Measurements from ENCODE around the gene SMIM28. TPM values are rescaled to one million over a fixed set of nuclear protein-coding genes. Genes with fewer than 3 reads are reported as not detected.

Gene SMIM28
- total RNA-seq, 2 donors from 2014 or later = not detected

- DNase-seq (no peak), ATAC-seq (no peak)
- no peak overlapping the region for H3K4me3 Mint-ChIP-seq
- H3K27ac Mint-ChIP-seq = no peak overlapping the region
- peaks cover 4% of the 10 kb centered on the region for H3K4me1 Mint-ChIP-seq
- H3K27me3 Mint-ChIP-seq = peaks cover 9% of the 10 kb centered on the region
- no peaks in the 10 kb centered on the region for H3K9me3 ChIP-seq (ENCODE audit: control insufficient read depth, low read length, poor library complexity, severe bottlenecking)
- no peaks in the 10 kb centered on the region for H3K36me3 Mint-ChIP-seq (ENCODE audit: low read depth)
Observed at GRCh38 chr6:138431256-138432062, 53.8 kb downstream of the SMIM28 start.

DNA sequence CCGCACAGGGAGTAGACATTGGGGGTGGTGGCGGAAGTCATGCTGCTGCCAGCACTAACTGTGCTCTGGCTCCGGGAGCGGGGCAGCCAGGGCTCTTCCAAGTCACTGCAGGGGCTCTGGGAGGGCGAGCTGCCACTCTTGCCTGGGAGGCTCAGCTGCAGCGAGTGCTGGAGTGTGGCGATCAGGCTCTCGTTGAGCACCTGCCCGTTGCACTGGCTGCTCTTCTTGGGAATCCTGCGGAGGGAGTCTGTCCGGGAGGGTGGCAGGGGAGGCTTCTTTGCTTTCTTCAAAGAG lies 54.3 kb downstream of the SMIM28 start:
- Mint-ChIP-seq H3K27me3 (peaks cover 9% of the 10 kb centered on the region), H3K4me3 (no peak overlapping the region), H3K27ac (no peak overlapping the region), H3K36me3 (ENCODE audit: low read depth) (no peaks in the 10 kb centered on the region), H3K4me1 (peaks cover 4% of the 10 kb centered on the region)
- no peak for DNase-seq
- no peak for ATAC-seq
- H3K9me3 ChIP-seq (ENCODE audit: control insufficient read depth, low read length, poor library complexity, severe bottlenecking) = no peaks in the 10 kb centered on the region

Other genes starting within 250 kb of the SMIM28 start
- gene ARFGEF3, start 216.0 kb upstream of the SMIM28 start, total RNA-seq = under 1 TPM in 1 of 2 donors, not detected in 1; 0.03 TPM
- gene PBOV1, start 159.4 kb upstream of the SMIM28 start, total RNA-seq = not detected
- gene HEBP2, start 26.3 kb downstream of the SMIM28 start, total RNA-seq = 10 to 100 TPM; 32.9 to 50.4 TPM
- 1 to 10 TPM in 1 of 2 donors, under 1 TPM in 1; 0.86 to 1.0 TPM for gene NHSL1, start 121.6 kb downstream of the SMIM28 start, total RNA-seq

Data from T-helper 17 cell (primary cell).